ENCODE results near the gene TREX2.

TREX2 gene

DNA sequence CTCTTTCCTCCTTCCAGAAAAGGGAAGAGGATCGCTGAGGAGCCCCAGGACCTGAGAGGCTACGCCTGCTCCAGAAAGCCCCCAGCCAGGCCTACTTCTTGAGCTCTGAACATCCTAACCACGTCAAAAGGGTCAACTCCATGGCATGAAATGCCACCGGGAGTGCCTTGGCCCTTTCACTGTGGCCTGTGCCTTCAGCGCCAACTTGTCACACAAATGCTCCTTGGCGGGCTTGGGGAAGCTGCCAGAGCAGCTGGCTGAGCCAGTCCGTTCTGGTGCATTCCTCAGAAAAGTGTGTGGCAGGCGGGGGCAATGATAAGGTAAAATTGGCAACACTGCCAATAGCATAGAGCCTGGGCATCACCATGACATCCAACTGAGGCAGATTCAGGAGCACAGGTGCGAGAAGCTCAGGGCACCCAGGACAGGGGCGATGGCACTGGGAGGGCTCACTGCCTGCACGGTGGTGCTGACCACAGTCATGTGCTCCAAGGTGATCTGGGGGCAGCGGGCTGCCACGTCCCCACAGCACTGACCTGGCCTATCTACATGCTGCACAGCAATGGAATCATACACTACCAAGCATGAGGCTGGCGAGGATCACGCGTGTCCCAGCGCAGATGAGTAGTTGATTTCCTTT, 12.1 kb upstream of the TREX2 start:
- Histone ChIP-seq H3K79me2 (ENCODE audit: insufficient read depth, low read length) (no peaks in the 10 kb centered on the region), H3K4me1 (ENCODE audit: insufficient read depth, low read length, severe bottlenecking) (no peaks in the 10 kb centered on the region), H3K27ac (ENCODE audit: low read depth, low read length, poor library complexity, severe bottlenecking) (no peak overlapping the region), H3K4me2 (ENCODE audit: low read length) (no peak overlapping the region), H4K20me1 (ENCODE audit: insufficient read depth, low read length) (no peaks in the 10 kb centered on the region), H3K9me3 (ENCODE audit: low read length) (no peaks in the 10 kb centered on the region), H3K4me3 (ENCODE audit: low read depth, low read length, poor library complexity, severe bottlenecking) (no peak overlapping the region), H3F3A (ENCODE audit: insufficient read depth, low read length) (no peaks in the 10 kb centered on the region), H3K9me2 (ENCODE audit: low read depth, low read length) (no peaks in the 10 kb centered on the region), H3K9ac (ENCODE audit: low read length) (no peak overlapping the region), H3K27me3 (ENCODE audit: insufficient read depth, low read length) (no peaks in the 10 kb centered on the region), H2AFZ (ENCODE audit: low read length) (no peak overlapping the region), H3K36me3 (ENCODE audit: insufficient read depth, low read length) (peaks cover 11% of the 10 kb centered on the region; the same call in 1 of the 2 replicates)
- TF ChIP-seq, protein P1, sequence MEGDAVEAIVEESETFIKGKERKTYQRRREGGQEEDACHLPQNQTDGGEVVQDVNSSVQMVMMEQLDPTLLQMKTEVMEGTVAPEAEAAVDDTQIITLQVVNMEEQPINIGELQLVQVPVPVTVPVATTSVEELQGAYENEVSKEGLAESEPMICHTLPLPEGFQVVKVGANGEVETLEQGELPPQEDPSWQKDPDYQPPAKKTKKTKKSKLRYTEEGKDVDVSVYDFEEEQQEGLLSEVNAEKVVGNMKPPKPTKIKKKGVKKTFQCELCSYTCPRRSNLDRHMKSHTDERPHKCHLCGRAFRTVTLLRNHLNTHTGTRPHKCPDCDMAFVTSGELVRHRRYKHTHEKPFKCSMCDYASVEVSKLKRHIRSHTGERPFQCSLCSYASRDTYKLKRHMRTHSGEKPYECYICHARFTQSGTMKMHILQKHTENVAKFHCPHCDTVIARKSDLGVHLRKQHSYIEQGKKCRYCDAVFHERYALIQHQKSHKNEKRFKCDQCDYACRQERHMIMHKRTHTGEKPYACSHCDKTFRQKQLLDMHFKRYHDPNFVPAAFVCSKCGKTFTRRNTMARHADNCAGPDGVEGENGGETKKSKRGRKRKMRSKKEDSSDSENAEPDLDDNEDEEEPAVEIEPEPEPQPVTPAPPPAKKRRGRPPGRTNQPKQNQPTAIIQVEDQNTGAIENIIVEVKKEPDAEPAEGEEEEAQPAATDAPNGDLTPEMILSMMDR (IDR thresholded peaks at IDR 0.05; ENCODE audit: low read length) = no peak
- TF ChIP-seq EZH2 (IDR thresholded peaks at IDR 0.05; ENCODE audit: borderline replicate concordance, low read length) = no peak

DNA sequence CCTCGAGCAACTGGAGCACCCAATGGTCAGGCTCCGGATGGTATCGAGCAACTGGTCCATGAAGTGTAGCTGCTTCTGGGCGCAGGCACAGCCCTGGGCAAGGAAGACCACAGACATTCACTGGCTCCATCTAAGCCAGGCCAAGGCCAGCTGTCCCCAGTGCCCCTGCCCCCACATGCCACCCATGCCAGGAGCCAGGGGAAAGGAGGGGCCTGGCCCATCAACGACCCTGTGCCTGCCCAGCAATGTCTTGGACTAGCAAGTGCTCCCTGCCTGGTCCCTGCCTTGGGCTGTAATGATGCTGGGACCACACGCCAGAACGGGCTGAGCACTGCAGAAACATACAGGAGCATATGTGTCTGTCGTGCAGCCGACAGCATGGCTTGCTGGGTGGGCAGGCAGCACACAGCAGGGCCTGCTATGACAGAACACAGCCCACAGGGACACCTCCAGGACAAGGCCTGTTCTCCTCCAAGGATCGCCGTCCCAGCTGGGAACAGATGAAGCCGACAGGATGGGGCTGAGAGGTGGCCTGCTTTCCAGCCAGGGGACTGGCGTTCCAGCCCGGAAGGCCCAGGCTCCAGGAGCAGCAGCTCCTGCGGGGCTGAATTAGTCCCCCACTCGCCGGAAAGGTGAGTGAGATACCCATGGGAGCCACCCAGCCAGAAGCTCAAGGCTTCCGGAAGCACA, 11.4 kb upstream of the TREX2 start:
- H2AFZ ChIP-seq (ENCODE audit: low read length) = no peak overlapping the region
- H3K79me2 ChIP-seq (ENCODE audit: insufficient read depth, low read length) = no peaks in the 10 kb centered on the region
- H3F3A ChIP-seq (ENCODE audit: insufficient read depth, low read length) = no peaks in the 10 kb centered on the region
- no peak for TF ChIP-seq EZH2 (IDR thresholded peaks at IDR 0.05; ENCODE audit: borderline replicate concordance, low read length)
- TF ChIP-seq, protein P1 (IDR thresholded peaks at IDR 0.05; ENCODE audit: low read length) = no peak
- no peaks in the 10 kb centered on the region for H3K27me3 ChIP-seq (ENCODE audit: insufficient read depth, low read length)
- H3K4me3 ChIP-seq (ENCODE audit: low read depth, low read length, poor library complexity, severe bottlenecking) = no peak overlapping the region
- no peak overlapping the region for H3K9ac ChIP-seq (ENCODE audit: low read length)
- peaks cover 11% of the 10 kb centered on the region; the same call in 1 of the 2 replicates for H3K36me3 ChIP-seq (ENCODE audit: insufficient read depth, low read length)
- no peaks in the 10 kb centered on the region for H3K9me2 ChIP-seq (ENCODE audit: low read depth, low read length)
- no peak overlapping the region for H3K27ac ChIP-seq (ENCODE audit: low read depth, low read length, poor library complexity, severe bottlenecking)
- no peaks in the 10 kb centered on the region for H3K9me3 ChIP-seq (ENCODE audit: low read length)
- no peaks in the 10 kb centered on the region for H4K20me1 ChIP-seq (ENCODE audit: insufficient read depth, low read length)
- H3K4me2 ChIP-seq (ENCODE audit: low read length) = no peak overlapping the region
- H3K4me1 ChIP-seq (ENCODE audit: insufficient read depth, low read length, severe bottlenecking) = no peaks in the 10 kb centered on the region

DNA sequence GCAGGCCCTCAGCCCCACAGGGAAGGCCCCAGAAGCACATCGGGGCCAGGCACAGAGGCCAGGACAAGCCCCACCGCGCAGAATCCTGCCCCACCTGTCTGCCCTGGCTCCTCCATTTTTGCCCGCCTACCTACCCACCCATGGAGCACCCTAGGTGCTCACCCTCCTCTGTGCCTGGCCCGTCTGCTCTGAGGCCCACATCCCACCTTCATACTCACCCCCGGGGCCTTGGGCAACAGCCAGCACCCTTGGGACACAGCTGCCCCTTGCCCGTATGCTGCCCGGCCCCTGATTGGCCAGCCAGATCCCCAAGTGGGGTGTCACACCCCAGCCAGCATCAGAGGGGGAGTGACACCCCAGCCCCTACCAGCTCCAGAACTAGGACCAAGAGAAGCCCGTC, 10.8 kb upstream of the TREX2 start:
- H3K4me1 ChIP-seq (ENCODE audit: insufficient read depth, low read length, severe bottlenecking) = no peaks in the 10 kb centered on the region

More for the DNA sequence above, 10.8 kb upstream of the TREX2 start:
- H3K9me2 ChIP-seq (ENCODE audit: low read depth, low read length) = no peaks in the 10 kb centered on the region
- no peaks in the 10 kb centered on the region for H4K20me1 ChIP-seq (ENCODE audit: insufficient read depth, low read length)
- TF ChIP-seq, protein P1 (IDR thresholded peaks at IDR 0.05; ENCODE audit: low read length) = no peak
- no peaks in the 10 kb centered on the region for H3K79me2 ChIP-seq (ENCODE audit: insufficient read depth, low read length)
- no peak overlapping the region for H2AFZ ChIP-seq (ENCODE audit: low read length)
- no peaks in the 10 kb centered on the region for H3K9me3 ChIP-seq (ENCODE audit: low read length)
- no peaks in the 10 kb centered on the region for H3K27me3 ChIP-seq (ENCODE audit: insufficient read depth, low read length)
- no peak overlapping the region for H3K4me3 ChIP-seq (ENCODE audit: low read depth, low read length, poor library complexity, severe bottlenecking)
- no peak overlapping the region for H3K9ac ChIP-seq (ENCODE audit: low read length)
- H3K36me3 ChIP-seq (ENCODE audit: insufficient read depth, low read length) = peaks cover 10% of the 10 kb centered on the region; the same call in 1 of the 2 replicates
- H3F3A ChIP-seq (ENCODE audit: insufficient read depth, low read length) = no peaks in the 10 kb centered on the region
- no peak overlapping the region for H3K27ac ChIP-seq (ENCODE audit: low read depth, low read length, poor library complexity, severe bottlenecking)
- no peak overlapping the region for H3K4me2 ChIP-seq (ENCODE audit: low read length)
